CD14-positive monocyte (primary cell): Measurements from ENCODE around the gene WWC1. TPM values are rescaled to one million over a fixed set of nuclear protein-coding genes. Genes with fewer than 3 reads are reported as not detected.

Experiments
- DNase-seq, 3 donors: peaks; one replicate each; pipeline ENCODE4 v3.0.0-alpha.2; 2011 to 2022
- H2AFZ ChIP-seq: 2 replicates; pipeline ENCODE4 v1.6.0; 2012; ENCODE audit warnings: mild to moderate bottlenecking, low read depth, low read length, inconsistent platforms; ENCODE audit not compliant: insufficient read depth, poor library complexity, severe bottlenecking
- H3K27ac ChIP-seq, 2 donors: 1 replicate in 1 of 2; 2 replicates in 1 of 2; pipeline ENCODE4 v1.5.1; 2012 to 2013; ENCODE audit warnings: low read length in 2 of 2, control low read depth in 1 of 2, inconsistent platforms in 1 of 2, low read depth in 1 of 2, mild to moderate bottlenecking in 1 of 2
- H3K27me3 ChIP-seq, 2 donors: one replicate each; pipeline versions ENCODE4 v1.6.0 to v1.6.1; 2011 to 2013; ENCODE audit warnings: low read length in 2 of 2; ENCODE audit not compliant: control insufficient read depth in 2 of 2, insufficient read depth in 2 of 2
- H3K36me3 ChIP-seq, 2 donors: replicated peaks in 1 of 2; 1 replicate in 1 of 2; 2 replicates in 1 of 2; pipeline versions ENCODE4 v1.5.1 to v1.6.1; 2012 to 2013; ENCODE audit warnings: low read length in 2 of 2, control low read depth in 1 of 2, inconsistent platforms in 1 of 2, mild to moderate bottlenecking in 1 of 2; ENCODE audit not compliant: insufficient read depth in 2 of 2, control insufficient read depth in 1 of 2
- H3K4me1 ChIP-seq, 2 donors: 1 replicate in 1 of 2; 2 replicates in 1 of 2; pipeline versions ENCODE4 v1.5.1 to v1.6.1; 2012 to 2013; ENCODE audit warnings: low read length in 2 of 2, control low read depth in 1 of 2, inconsistent platforms in 1 of 2, mild to moderate bottlenecking in 1 of 2, moderate library complexity in 1 of 2; ENCODE audit not compliant: insufficient read depth in 2 of 2, control insufficient read depth in 1 of 2
- H3K4me2 ChIP-seq: replicated peaks from 2 replicates; pipeline ENCODE3; 2012; ENCODE audit warnings: low read length, moderate library complexity, mild to moderate bottlenecking; ENCODE audit not compliant: poor library complexity, severe bottlenecking; ENCODE audit errors: extremely low read depth
- H3K4me3 ChIP-seq, 3 experiments: fragments of 200-600 bp in 1 of 3; sonication (generic) in 1 of 3; replicated peaks in 1 of 3; 1 replicate in 2 of 3; 2 replicates in 1 of 3; pipeline ENCODE4 v1.5.1; 2011 to 2013; ENCODE audit warnings: low read length in 3 of 3, mild to moderate bottlenecking in 3 of 3, control low read depth in 2 of 3, low read depth in 2 of 3, inconsistent platforms in 1 of 3, moderate library complexity in 1 of 3
- H3K79me2 ChIP-seq: 2 replicates; pipeline ENCODE4 v1.6.0; 2012; ENCODE audit warnings: mild to moderate bottlenecking, control low read depth, inconsistent platforms, low read length, moderate library complexity; ENCODE audit not compliant: insufficient read depth
- H3K9ac ChIP-seq: 2 replicates; pipeline ENCODE4 v1.6.0; 2017; ENCODE audit warnings: low read length, mild to moderate bottlenecking; ENCODE audit not compliant: insufficient read depth, poor library complexity, severe bottlenecking
- H3K9me3 ChIP-seq, 2 donors: replicated peaks in 1 of 2; 1 replicate in 1 of 2; 2 replicates in 1 of 2; pipeline versions ENCODE4 v1.5.1 to v1.6.1; 2012 to 2013; ENCODE audit warnings: low read length in 2 of 2, control low read depth in 1 of 2; ENCODE audit not compliant: control insufficient read depth in 1 of 2, insufficient read depth in 1 of 2
- H4K20me1 ChIP-seq: 2 replicates; pipeline ENCODE4 v1.6.0; 2012; ENCODE audit warnings: mild to moderate bottlenecking, low read length, control low read depth, moderate library complexity; ENCODE audit not compliant: insufficient read depth
- H3K27ac Mint-ChIP-seq, 7 donors: one replicate each; pipeline ENCODE4 v1.8.0; 2020; ENCODE audit warnings: mild to moderate bottlenecking in 7 of 7, mixed read lengths in 7 of 7, moderate library complexity in 6 of 7, inconsistent platforms in 2 of 7
- H3K27me3 Mint-ChIP-seq, 3 donors: one replicate each; pipeline ENCODE4 v1.8.0; 2021 to 2022; ENCODE audit warnings: low read depth in 3 of 3, mild to moderate bottlenecking in 3 of 3, mixed read lengths in 3 of 3, moderate library complexity in 3 of 3, inconsistent platforms in 1 of 3
- H3K36me3 Mint-ChIP-seq, 2 donors: one replicate each; pipeline ENCODE4 v1.8.0; 2020; ENCODE audit warnings: mixed read lengths in 2 of 2, inconsistent platforms in 1 of 2, mild to moderate bottlenecking in 1 of 2
- H3K4me1 Mint-ChIP-seq: one replicate; pipeline ENCODE4 v1.8.0; 2020; ENCODE audit warnings: mild to moderate bottlenecking, mixed read lengths
- H3K4me3 Mint-ChIP-seq, 2 donors: one replicate each; pipeline ENCODE4 v1.8.0; 2020; ENCODE audit warnings: mild to moderate bottlenecking in 2 of 2, mixed read lengths in 2 of 2, moderate library complexity in 1 of 2
- H3K9me3 Mint-ChIP-seq, 7 donors: one replicate each; pipeline ENCODE4 v1.8.0; 2020 to 2022; ENCODE audit warnings: mixed read lengths in 7 of 7, mild to moderate bottlenecking in 6 of 7, moderate library complexity in 6 of 7, inconsistent platforms in 2 of 7
- WGBS: methylation state at CpG from one replicate; pipeline ENCODE4 v1.1.5; 2013; ENCODE audit warnings: missing lambda C conversion rate; ENCODE audit not compliant: insufficient coverage; 5-methylcytosine and 5-hydroxymethylcytosine counted together
- intact Hi-C, 2 donors: fragments of 100-400 bp; cut with micrococcal nuclease; formaldehyde crosslinking; loops; one replicate each; pipeline versions ENCODE4 v1.15.0 to v1.15.1; 2023
- polyA plus RNA-seq, 3 donors: library from polyadenylated mRNA; depleted of rRNA in 1 of 3; unstranded in 2 of 3; stranded (reverse) in 1 of 3; fragments of 300-500 nt in 2 of 3; fragments of >200 nt in 1 of 3; fragmentation: Illumina TruSeq in 2 of 3; gene quantifications; 1 replicate in 2 of 3; 2 replicates in 1 of 3; pipeline ENCODE4 v1.2.3, GENCODE V29; 2012 to 2021
- TF ChIP-seq, protein P1 (sequence below): fragments of 200-600 bp; IDR thresholded peaks from one replicate; pipeline ENCODE4 v1.8.0; 2022; ENCODE audit warnings: antibody characterized with exemption, mild to moderate bottlenecking

WWC1 gene
- polyA plus RNA-seq, 3 donors: not detected

DNA sequence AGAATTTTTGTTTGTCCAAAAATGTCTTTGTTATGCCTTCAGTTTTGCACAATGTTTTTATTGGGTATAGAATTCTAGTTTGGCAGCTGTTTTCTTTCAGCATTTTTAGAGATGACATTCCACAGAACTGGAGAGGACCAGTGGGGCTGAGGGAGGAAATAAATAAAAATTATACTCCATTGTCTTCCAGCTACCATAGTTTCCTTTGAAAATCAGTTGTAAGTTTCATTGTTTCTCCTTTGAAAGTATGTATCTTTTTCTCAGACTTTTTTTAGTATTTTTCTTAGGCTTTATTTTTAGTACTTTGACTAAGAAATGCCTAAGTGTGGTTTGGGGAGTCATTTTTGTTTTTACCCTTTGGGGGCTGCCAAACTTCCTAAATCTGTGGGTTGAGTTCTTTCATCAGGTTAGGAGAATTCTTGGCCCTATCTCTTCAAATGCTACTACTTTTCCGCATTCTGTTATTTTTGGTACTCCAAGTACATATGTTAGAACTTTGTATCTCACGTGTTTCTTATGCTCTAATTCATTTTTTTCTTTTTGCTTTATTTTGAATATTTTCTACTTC is 222.5 kb downstream of the WWC1 start:
- no peaks in the 10 kb centered on the region for H3K4me1 Mint-ChIP-seq
- Histone ChIP-seq H3K4me2 (no peak overlapping the region), H3K9me3 (peaks cover 12 to 24% of the 10 kb centered on the region in 2 donors), H2AFZ (no peak overlapping the region), H3K27ac (no peak overlapping the region), H3K4me3 (no peak overlapping the region), H3K4me1 (no peaks in the 10 kb centered on the region), H3K36me3 (peaks cover 98 to 100% of the 10 kb centered on the region in 2 donors), H3K27me3 (no peaks in the 10 kb centered on the region), H3K9ac (no peak overlapping the region), H4K20me1 (no peaks in the 10 kb centered on the region), H3K79me2 (no peaks in the 10 kb centered on the region)
- H3K9me3 Mint-ChIP-seq: peaks cover 12 to 24% (median 20%) of the 10 kb centered on the region in 7 donors
- no peaks in the 10 kb centered on the region for H3K27me3 Mint-ChIP-seq
- intact Hi-C loops: no loop called here
- WGBS: no CpG with 5 or more reads among the region's 2 CpGs
- no peak overlapping the region for H3K4me3 Mint-ChIP-seq
- DNase-seq: no peak
- TF ChIP-seq, protein P1, sequence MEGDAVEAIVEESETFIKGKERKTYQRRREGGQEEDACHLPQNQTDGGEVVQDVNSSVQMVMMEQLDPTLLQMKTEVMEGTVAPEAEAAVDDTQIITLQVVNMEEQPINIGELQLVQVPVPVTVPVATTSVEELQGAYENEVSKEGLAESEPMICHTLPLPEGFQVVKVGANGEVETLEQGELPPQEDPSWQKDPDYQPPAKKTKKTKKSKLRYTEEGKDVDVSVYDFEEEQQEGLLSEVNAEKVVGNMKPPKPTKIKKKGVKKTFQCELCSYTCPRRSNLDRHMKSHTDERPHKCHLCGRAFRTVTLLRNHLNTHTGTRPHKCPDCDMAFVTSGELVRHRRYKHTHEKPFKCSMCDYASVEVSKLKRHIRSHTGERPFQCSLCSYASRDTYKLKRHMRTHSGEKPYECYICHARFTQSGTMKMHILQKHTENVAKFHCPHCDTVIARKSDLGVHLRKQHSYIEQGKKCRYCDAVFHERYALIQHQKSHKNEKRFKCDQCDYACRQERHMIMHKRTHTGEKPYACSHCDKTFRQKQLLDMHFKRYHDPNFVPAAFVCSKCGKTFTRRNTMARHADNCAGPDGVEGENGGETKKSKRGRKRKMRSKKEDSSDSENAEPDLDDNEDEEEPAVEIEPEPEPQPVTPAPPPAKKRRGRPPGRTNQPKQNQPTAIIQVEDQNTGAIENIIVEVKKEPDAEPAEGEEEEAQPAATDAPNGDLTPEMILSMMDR: no peak
- no peak overlapping the region for H3K27ac Mint-ChIP-seq
- H3K36me3 Mint-ChIP-seq: peaks cover 91 to 99% of the 10 kb centered on the region in 2 donors

Other genes starting within 250 kb of the WWC1 start
- 10 to 100 TPM; 16.1 to 27.0 (median 23.2) TPM for gene RARS1, start 194.8 kb downstream of the WWC1 start, polyA plus RNA-seq
- under 1 TPM in 1 of 3 donors, not detected in 2; 0.08 TPM for gene FBLL1, start 237.7 kb downstream of the WWC1 start, polyA plus RNA-seq